AG09309 (cell line): Measurements from ENCODE around the gene CACNA1S.

Source experiments
- DNase-seq: peaks from one replicate; pipeline ENCODE4 v3.0.0-alpha.2; 2010; ENCODE audit warnings: low read depth
- H3K4me3 ChIP-seq: 2 replicates; pipeline ENCODE4 v1.5.1; 2011; ENCODE audit warnings: mild to moderate bottlenecking, low read depth, low read length, moderate library complexity; ENCODE audit not compliant: control insufficient read depth
- TF ChIP-seq, protein P1 (sequence below): IDR thresholded peaks from 2 replicates; pipeline ENCODE4 v1.5.1; 2011; ENCODE audit warnings: mild to moderate bottlenecking, low read depth, low read length, inconsistent platforms; ENCODE audit not compliant: insufficient read depth, control insufficient read depth; ENCODE audit errors: missing control alignments

CACNA1S gene

DNA sequence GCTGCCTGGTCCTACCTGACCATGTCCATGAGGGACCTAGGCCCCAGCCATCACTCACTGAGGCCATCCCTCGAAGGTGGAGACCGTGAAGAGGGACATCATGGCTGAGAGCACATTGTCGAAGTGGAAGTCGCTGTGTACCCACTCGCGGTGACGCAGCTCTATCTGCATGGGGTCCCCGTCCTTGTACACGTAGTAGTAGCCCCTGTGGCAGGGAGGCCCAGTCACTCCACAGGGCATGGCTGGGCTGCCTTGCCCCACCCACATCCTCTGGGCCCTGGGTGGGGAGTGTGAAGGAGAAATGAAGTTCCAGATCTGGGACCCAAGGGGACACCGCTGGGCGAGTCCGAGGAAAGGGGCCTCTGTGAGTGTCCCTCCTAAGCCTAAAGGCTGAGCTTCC, 50.3 kb downstream of the CACNA1S start:
- TF ChIP-seq, protein P1, sequence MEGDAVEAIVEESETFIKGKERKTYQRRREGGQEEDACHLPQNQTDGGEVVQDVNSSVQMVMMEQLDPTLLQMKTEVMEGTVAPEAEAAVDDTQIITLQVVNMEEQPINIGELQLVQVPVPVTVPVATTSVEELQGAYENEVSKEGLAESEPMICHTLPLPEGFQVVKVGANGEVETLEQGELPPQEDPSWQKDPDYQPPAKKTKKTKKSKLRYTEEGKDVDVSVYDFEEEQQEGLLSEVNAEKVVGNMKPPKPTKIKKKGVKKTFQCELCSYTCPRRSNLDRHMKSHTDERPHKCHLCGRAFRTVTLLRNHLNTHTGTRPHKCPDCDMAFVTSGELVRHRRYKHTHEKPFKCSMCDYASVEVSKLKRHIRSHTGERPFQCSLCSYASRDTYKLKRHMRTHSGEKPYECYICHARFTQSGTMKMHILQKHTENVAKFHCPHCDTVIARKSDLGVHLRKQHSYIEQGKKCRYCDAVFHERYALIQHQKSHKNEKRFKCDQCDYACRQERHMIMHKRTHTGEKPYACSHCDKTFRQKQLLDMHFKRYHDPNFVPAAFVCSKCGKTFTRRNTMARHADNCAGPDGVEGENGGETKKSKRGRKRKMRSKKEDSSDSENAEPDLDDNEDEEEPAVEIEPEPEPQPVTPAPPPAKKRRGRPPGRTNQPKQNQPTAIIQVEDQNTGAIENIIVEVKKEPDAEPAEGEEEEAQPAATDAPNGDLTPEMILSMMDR, result no peak
- no peak for DNase-seq
- no peak overlapping the region for H3K4me3 ChIP-seq

DNA sequence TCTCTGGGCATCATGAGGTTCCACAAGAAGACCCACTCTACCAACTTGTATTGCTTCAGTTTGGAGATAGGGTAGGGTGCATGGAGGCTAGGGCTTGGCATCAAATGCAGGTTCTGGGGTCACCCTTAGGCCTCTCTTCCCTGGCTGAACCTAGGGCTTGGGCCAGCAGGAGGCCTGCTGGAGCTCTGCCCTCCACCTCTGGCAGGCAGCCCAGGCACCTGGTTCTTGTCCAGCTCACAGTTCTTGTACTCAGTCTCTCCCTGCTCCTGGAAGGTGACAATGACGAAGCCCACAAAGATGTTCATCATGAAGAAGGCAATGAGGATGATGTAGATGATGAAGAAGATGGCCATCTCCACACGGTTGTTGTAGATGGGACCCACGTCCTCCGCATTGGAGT, 51.2 kb downstream of the CACNA1S start:
- TF ChIP-seq, protein P1, result no peak
- DNase-seq, result no peak
- H3K4me3 ChIP-seq, result no peak overlapping the region

DNA sequence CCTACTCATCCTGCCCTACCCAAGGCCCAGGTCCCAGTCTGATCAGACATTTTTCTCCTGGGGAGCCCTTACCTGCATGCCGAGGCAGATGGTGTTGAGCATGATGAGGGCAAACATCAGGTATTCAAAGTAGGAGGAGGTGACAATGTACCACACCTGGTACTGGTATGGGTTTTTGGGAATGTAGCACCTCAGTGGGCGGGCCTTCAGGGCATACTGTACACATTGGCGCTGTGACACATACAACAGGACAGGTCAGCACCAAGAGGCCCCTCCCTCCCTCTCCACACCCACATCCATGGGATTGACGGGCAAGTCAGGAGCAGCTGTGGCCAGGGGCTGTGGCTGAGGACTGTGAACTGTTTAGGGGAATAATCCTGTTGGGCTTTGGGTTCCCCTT, 51.6 kb downstream of the CACNA1S start:
- TF ChIP-seq, protein P1, result no peak
- DNase-seq, result no peak

DNA sequence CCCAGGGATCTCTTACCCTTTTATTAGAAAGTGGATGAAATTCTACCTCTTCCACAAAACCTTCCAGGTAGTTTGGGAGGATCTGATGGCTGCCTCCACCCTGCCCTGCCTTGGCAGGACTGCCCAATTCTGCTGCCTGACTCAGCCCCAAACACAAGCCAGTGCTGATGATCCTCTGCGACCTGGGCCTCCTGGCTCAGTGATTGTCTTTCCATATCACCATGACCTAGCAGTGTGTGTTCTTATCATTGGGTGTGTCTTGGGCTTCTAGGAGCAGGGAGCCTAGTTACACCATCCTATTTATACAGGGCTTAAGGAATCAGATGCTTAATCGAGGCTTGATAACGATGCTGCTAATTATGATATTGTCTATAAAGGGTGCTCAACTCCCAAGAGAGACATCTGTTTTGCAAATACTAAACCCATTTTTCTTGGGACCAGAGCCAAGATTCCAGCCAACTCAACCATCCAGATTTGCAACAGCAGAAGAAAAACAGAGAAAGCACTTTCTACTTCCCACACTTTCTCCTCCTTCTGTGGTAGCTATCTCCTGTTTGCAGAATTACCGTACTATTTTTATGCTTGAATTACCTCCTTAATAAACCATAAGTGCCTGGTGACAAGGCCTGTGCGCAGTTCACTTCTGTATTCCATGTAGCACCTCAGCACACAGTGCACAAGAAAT, 52.2 kb downstream of the CACNA1S start:
- no peak for DNase-seq
- TF ChIP-seq, protein P1, result no peak
- no peak overlapping the region for H3K4me3 ChIP-seq

More for the DNA sequence above, 51.6 kb downstream of the CACNA1S start:
- no peak overlapping the region for H3K4me3 ChIP-seq

DNA sequence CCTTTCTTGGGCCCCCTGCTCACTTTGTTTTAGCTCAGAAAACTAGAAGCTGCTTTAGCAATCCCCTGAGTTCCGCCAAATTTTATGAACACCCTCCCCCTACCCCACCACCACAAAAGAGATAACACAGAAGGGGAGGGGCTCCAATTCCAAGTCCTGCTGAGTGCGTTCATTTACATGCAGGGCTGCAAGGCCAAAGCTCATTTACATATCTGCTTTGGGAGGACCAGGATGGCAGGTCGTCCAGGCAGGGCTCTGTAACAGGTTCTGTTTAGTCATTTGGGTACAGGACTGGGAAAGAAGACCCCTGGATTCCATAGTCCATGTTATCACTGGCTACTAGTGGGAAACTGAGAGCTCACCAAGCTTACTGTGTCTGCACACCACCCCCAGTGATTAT, 52.8 kb downstream of the CACNA1S start:
- no peak overlapping the region for H3K4me3 ChIP-seq
- TF ChIP-seq, protein P1, result no peak
- DNase-seq, result no peak

DNA sequence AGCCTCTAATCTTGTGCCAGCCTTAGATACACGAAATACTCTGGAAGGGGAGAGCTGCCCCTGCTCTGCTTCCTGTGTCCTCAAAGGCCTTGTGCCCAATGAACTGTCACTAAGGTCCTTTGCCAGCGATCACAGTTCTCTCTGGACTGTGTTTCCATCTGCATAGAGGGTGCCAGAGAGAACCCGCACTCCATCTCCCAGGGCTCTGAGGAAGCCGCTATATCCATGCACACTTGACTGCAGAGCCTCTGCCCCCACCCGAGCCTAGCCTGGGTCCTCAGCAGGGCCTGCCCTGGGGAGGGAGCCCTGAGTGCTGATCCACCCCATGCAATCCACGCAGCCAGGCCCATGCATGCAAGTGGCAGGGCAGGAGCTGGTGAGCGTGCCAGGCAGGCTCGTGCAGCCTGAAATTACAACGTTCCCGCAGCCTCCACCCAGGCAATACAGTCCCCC, 58.1 kb downstream of the CACNA1S start:
- DNase-seq, result no peak
- TF ChIP-seq, protein P1, result no peak
- H3K4me3 ChIP-seq, result no peak overlapping the region
